GM12864 (cell line): Measurements from ENCODE around the gene CLNK.

Experiments used
- DNase-seq: peaks from one replicate; pipeline ENCODE4 v3.0.0-alpha.2; 2011; ENCODE audit warnings: low read depth
- H3K4me3 ChIP-seq: 2 replicates; pipeline ENCODE4 v1.5.1; 2011; ENCODE audit warnings: mild to moderate bottlenecking, low read depth, low read length, control low read depth
- CTCF ChIP-seq: IDR thresholded peaks from 2 replicates; pipeline ENCODE4 v1.5.1; 2011; ENCODE audit warnings: low read depth, mild to moderate bottlenecking, moderate library complexity, low read length, control low read depth, inconsistent platforms; ENCODE audit errors: missing control alignments

CLNK gene

GRCh38 chr4:10506077-10506476, 178.5 kb downstream of the CLNK start:
- no peak for DNase-seq
- no peak for TF ChIP-seq CTCF
- no peak overlapping the region for H3K4me3 ChIP-seq

DNA sequence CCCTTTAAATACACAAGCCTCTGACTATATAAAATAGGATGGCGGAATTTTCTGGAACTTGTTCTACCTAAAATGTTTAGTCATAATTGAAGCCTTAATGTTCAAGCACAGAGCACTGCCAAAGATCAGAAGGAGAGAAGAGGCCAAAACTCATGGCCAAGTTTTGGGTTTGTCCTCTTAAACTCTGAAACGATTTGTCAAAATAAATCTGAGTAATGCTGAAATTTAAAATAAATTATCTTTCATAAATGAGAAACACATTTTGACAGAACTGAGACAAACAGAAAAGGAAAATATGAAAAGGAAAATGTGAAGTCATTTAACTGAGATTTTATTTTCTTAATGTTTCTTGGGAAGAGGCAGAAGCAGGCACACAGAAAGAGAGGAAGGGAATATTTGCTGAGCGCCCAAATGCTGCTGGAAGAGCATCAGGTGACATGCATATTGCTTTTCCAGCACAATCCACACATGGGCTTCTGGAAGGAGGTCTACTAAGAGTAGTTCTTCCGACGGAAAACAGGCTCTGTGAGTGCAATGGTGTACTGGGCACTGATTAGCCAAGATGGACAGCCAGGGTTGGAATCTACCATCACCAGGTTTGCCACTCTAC, 179.9 kb downstream of the CLNK start:
- DNase-seq: no peak
- TF ChIP-seq CTCF: no peak
- no peak overlapping the region for H3K4me3 ChIP-seq

DNA sequence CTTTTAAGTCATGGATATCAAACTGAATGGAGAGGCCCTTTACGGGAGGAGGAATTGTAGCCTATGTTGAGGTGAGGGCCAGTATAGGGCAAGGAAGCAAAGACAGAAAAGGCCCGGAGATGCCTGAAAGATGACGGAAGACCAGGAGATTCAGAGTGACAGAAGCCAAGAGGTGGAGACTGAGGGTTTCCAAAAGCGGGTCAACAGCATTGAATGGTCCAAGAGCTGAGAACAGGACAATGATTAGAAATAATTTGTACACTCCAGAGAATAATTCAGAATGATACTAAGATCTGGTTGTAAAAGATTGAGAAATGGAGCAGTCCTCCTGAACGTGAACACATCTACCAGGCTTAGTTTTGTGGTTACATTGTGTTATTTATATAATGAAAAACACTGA, 181.9 kb downstream of the CLNK start:
- DNase-seq: no peak
- H3K4me3 ChIP-seq: no peak overlapping the region
- no peak for TF ChIP-seq CTCF

GRCh38 chr4:10500776-10501175, 183.8 kb downstream of the CLNK start:
- no peak for TF ChIP-seq CTCF
- H3K4me3 ChIP-seq: no peak overlapping the region
- no peak for DNase-seq

DNA sequence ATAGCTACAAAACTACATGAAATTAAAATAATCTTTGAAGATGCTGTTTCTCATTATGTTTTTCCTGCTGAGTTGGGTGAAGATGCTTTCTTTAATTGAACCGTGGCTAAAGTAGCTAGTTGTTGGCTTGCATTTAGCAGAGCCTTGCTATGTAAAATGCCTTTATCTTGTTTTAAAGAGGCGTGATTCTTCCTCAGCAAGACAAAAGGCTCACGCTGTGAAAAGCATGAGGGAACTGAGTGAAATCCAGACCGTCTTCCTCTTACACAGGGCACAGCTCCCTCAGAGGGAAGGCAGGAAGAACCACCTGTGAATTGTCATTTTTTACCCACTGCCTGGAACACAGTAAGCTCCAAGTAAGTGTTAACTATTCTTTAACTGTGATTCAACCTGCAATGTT, 188.4 kb downstream of the CLNK start:
- TF ChIP-seq CTCF: no peak
- no peak for DNase-seq
- no peak overlapping the region for H3K4me3 ChIP-seq

DNA sequence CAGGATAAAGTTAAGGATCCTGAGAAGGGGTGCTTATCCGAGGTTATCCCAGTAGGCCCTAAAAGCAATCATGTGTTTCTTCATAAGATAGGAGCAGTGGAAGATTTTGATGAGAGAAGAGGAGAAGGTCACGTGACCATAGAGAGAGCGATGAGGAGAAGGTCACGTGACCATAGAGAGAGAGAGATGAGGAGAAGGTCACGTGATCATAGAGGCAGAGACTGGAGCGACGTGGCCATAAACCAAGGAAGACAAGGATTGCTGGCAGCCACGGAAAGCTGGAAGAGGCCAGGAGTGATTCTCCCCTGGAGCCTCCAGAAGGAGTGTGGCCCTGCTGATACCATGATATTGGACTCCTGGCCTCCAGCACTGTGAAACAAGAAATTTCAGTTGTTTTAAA, 188.9 kb downstream of the CLNK start:
- TF ChIP-seq CTCF: no peak
- no peak for DNase-seq
- no peak overlapping the region for H3K4me3 ChIP-seq

DNA sequence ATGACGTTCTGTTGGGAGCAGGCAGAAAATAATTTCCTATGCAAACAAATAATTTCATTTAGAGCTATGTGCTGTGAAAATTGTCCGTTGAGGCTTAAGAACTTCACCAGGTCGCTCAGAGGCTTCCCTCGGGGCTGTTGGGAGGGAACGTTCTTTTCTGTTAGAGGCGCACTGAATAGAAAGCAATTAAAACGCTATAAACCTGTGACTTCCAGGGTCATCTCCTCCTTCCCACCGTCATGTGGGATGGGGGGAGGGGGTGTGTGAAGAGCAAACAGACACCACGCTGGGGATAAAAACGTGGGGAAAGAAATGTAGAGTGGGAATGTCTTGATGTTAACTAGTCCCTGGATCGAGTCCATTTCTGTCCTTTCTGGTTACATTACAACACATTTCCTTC, 192.1 kb downstream of the CLNK start:
- no peak for DNase-seq
- TF ChIP-seq CTCF: no peak
- H3K4me3 ChIP-seq: no peak overlapping the region
